ENCODE results near the gene RSAD1. TPM values are rescaled to one million over a fixed set of nuclear protein-coding genes. Genes with fewer than 3 reads are reported as not detected.
"Not testable (repeated sequence)": the region's sequence is repeated elsewhere in the genome, so short reads cannot be mapped to it uniquely, and the experiment has no call there.

RSAD1 gene
- total RNA-seq, 1 experiment from 2014 or later: 93.9 TPM

DNA sequence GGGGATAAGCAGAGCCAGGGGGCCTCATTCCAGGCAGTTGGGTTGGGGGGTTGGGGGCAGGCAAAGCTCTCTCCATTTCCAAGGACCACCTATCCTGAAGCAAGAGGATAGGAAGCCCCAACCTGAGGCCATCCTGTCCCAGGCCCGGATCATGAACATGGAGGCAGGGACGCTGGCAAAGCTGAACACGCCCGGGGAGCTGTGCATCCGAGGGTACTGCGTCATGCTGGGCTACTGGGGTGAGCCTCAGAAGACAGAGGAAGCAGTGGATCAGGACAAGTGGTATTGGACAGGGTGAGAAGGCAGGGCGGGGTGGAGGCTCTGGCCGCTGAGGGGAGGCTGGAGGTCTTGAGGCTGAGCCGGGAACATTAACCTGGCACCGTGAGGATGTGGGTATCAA is 6.4 kb upstream of the RSAD1 start:
- CTCF ChIA-PET: interaction anchor here (0.6 to 2.1 kb wide), 6 partner anchors 27 to 1102 kb away, joined by 3 to 9 read pairs (median 4); partner anchors contain the start of gene LRRC59

DNA sequence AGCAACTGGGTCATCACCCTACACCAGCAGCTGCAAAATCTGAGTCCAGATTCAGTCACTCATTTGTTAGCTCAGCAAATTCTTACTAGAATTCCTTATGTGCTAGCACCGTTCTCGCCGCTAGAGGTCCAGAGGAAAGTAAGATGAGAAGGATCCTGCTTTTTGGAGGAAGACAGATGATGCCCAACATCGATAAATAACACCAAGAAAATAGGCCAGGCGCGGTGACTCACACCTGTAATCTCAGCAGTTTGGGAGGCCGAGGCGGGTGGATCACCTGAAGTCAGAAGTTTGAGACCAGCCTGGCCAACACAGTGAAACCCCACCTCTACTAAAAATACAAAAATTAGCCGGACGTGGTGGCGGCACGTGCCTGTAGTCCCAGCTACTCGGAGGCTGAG is 5.9 kb upstream of the RSAD1 start:
- H3K36me3 ChIP-seq (ENCODE audit: control insufficient read depth, insufficient read depth, low read length); BruUV-seq (replicated peaks); H3K27me3 ChIP-seq (replicated peaks; ENCODE audit: control insufficient read depth, insufficient read depth, low read length); H3K27me3 Mint-ChIP-seq (ENCODE audit: insufficient read depth, unreplicated experiment); H3K4me3 Mint-ChIP-seq (ENCODE audit: unreplicated experiment); H3K36me3 Mint-ChIP-seq (ENCODE audit: insufficient read depth, unreplicated experiment); intact Hi-C loops (cut with micrococcal nuclease; ENCODE audit: unreplicated experiment); H3K4me1 ChIP-seq; H3K9me3 Mint-ChIP-seq (ENCODE audit: unreplicated experiment); DNase-seq; H3K27ac Mint-ChIP-seq (ENCODE audit: unreplicated experiment); H3K9me3 ChIP-seq; H3K4me3 ChIP-seq (ENCODE audit: low read depth, low read length): not testable (repeated sequence)
- peaks cover 14% of the 10 kb centered on the region for H3K4me1 Mint-ChIP-seq (ENCODE audit: low read depth, unreplicated experiment)
- TF ChIP-seq, protein P1, sequence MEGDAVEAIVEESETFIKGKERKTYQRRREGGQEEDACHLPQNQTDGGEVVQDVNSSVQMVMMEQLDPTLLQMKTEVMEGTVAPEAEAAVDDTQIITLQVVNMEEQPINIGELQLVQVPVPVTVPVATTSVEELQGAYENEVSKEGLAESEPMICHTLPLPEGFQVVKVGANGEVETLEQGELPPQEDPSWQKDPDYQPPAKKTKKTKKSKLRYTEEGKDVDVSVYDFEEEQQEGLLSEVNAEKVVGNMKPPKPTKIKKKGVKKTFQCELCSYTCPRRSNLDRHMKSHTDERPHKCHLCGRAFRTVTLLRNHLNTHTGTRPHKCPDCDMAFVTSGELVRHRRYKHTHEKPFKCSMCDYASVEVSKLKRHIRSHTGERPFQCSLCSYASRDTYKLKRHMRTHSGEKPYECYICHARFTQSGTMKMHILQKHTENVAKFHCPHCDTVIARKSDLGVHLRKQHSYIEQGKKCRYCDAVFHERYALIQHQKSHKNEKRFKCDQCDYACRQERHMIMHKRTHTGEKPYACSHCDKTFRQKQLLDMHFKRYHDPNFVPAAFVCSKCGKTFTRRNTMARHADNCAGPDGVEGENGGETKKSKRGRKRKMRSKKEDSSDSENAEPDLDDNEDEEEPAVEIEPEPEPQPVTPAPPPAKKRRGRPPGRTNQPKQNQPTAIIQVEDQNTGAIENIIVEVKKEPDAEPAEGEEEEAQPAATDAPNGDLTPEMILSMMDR (IDR thresholded peaks at IDR 0.05; ENCODE audit: insufficient read depth in 1 of 2, low read depth in 1 of 2, low read length in 1 of 2, severe bottlenecking in 1 of 2, unreplicated experiment in 1 of 2): peak; percentile 9 to 49
- ChIA-PET POLR2A (interaction anchor here (1.4 kb wide), 1 partner anchor 76 kb away, joined by 5 read pairs; the partner anchor contains the start of gene LRRC59), CTCF (interaction anchor here (0.6 to 2.1 kb wide), 6 partner anchors 27 to 153 kb away, joined by 3 to 9 read pairs (median 4); partner anchors contain the start of gene LRRC59)

More for the DNA sequence above, 6.4 kb upstream of the RSAD1 start:
- Mint-ChIP-seq H3K4me1 (ENCODE audit: low read depth, unreplicated experiment) (peaks cover 13% of the 10 kb centered on the region), H3K36me3 (ENCODE audit: insufficient read depth, unreplicated experiment) (no peaks in the 10 kb centered on the region), H3K4me3 (ENCODE audit: unreplicated experiment) (no peak overlapping the region), H3K9me3 (ENCODE audit: unreplicated experiment) (no peaks in the 10 kb centered on the region), H3K27ac (ENCODE audit: unreplicated experiment) (no peak overlapping the region), H3K27me3 (ENCODE audit: insufficient read depth, unreplicated experiment) (no peaks in the 10 kb centered on the region)
- TF ChIP-seq, protein P1 (IDR thresholded peaks at IDR 0.05; ENCODE audit: insufficient read depth in 1 of 2, low read depth in 1 of 2, low read length in 1 of 2, severe bottlenecking in 1 of 2, unreplicated experiment in 1 of 2): no peak
- POLR2A ChIA-PET: interaction anchor here (1.4 kb wide), 1 partner anchor 75 kb away, joined by 5 read pairs; the partner anchor contains the start of gene LRRC59
- H3K9me3 ChIP-seq: no peaks in the 10 kb centered on the region
- intact Hi-C loops (cut with micrococcal nuclease; ENCODE audit: unreplicated experiment): no loop called here
- no TSS peak for BruUV-seq (replicated peaks)
- no peak for DNase-seq
- no peak overlapping the region for H3K4me3 ChIP-seq (ENCODE audit: low read depth, low read length)
- H3K4me1 ChIP-seq: peaks cover 8% of the 10 kb centered on the region
- H3K27me3 ChIP-seq (replicated peaks; ENCODE audit: control insufficient read depth, insufficient read depth, low read length): no peaks in the 10 kb centered on the region
- peaks cover 3% of the 10 kb centered on the region; the same call in 1 of the 2 replicates for H3K36me3 ChIP-seq (ENCODE audit: control insufficient read depth, insufficient read depth, low read length)

DNA sequence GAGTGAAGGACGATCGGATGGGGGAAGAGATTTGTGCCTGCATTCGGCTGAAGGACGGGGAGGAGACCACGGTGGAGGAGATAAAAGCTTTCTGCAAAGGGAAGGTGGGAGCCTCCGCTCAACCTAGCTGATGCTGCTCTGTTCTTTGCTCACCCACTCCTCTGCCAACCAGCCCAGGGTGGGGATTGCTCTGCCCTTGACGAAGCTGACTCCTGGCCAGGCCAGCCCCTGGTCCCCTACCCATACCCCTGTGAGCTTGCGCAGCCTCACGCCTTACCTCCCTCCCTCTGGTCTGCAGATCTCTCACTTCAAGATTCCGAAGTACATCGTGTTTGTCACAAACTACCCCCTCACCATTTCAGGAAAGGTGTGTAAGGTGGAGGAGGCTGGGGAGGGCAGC is 4.8 kb upstream of the RSAD1 start:
- H3K9me3 Mint-ChIP-seq (ENCODE audit: unreplicated experiment): no peaks in the 10 kb centered on the region
- ChIA-PET CTCF (interaction anchor here (0.6 kb wide), 1 partner anchor 20 kb away, joined by 7 read pairs; no protein-coding TSS in a partner anchor), POLR2A (no interaction called here)
- no peaks in the 10 kb centered on the region for H3K9me3 ChIP-seq
- DNase-seq: no peak
- H3K36me3 ChIP-seq (ENCODE audit: control insufficient read depth, insufficient read depth, low read length): peaks cover 3% of the 10 kb centered on the region; the same call in 1 of the 2 replicates
- peaks cover 22% of the 10 kb centered on the region for H3K4me1 Mint-ChIP-seq (ENCODE audit: low read depth, unreplicated experiment)
- no peaks in the 10 kb centered on the region for H3K27me3 ChIP-seq (replicated peaks; ENCODE audit: control insufficient read depth, insufficient read depth, low read length)
- no peak overlapping the region for H3K4me3 ChIP-seq (ENCODE audit: low read depth, low read length)
- TF ChIP-seq, protein P1 (IDR thresholded peaks at IDR 0.05; ENCODE audit: insufficient read depth in 1 of 2, low read depth in 1 of 2, low read length in 1 of 2, severe bottlenecking in 1 of 2, unreplicated experiment in 1 of 2): no peak
- intact Hi-C loops (cut with micrococcal nuclease; ENCODE audit: unreplicated experiment): no loop called here
- no TSS peak for BruUV-seq (replicated peaks)
- H3K36me3 Mint-ChIP-seq (ENCODE audit: insufficient read depth, unreplicated experiment): peaks cover 9% of the 10 kb centered on the region
- H3K4me3 Mint-ChIP-seq (ENCODE audit: unreplicated experiment): no peak overlapping the region
- peaks cover 13% of the 10 kb centered on the region for H3K4me1 ChIP-seq
- H3K27ac Mint-ChIP-seq (ENCODE audit: unreplicated experiment): no peak overlapping the region
- H3K27me3 Mint-ChIP-seq (ENCODE audit: insufficient read depth, unreplicated experiment): no peaks in the 10 kb centered on the region

Measured in Caco-2 (cell line).